Measurements from ENCODE around the gene FEN1. TPM values are rescaled to one million over a fixed set of nuclear protein-coding genes. Genes with fewer than 3 reads are reported as not detected.

The FEN1 gene
- total and polyA plus RNA-seq, 2 of the 13 experiments (the other 11 are each of a cell fraction or from before 2014, with no cell fraction given) = 12.4 to 102 TPM

DNA sequence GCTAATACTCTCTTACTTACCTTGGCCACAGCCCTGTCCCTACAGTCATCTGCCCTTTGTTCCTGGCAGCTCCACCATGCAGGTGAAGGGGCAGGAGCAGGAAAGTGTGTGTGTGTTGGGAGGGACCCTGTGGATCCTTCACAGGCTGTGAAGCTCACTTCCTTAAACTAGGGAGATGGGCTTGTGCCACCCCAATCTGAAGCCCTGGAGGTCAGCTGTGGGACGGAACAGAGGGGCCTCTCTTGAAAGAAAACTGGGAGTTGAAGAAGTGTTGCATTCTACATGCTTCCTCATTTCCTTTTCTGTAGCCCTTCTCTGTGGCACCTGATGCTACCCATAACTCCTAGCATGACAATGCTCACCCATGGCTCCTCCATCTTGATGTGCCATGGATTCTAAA lies 12.4 kb downstream of the FEN1 start:
- H3K9me3 ChIP-seq (ENCODE audit: low read length) = no peaks in the 10 kb centered on the region
- in situ Hi-C loops (cut with HindIII; ENCODE audit: extremely low pct_ligation_motif_present, low pct_unique_long_range_greater_than_20kb) (no loop called here), intact Hi-C loops (cut with micrococcal nuclease; ENCODE audit: unreplicated experiment) (no loop called here)
- no peak overlapping the region for H2AFZ ChIP-seq (ENCODE audit: low read length)
- H4K20me1 ChIP-seq (ENCODE audit: insufficient read depth, low read length) = no peaks in the 10 kb centered on the region
- TF ChIP-seq, protein P1, sequence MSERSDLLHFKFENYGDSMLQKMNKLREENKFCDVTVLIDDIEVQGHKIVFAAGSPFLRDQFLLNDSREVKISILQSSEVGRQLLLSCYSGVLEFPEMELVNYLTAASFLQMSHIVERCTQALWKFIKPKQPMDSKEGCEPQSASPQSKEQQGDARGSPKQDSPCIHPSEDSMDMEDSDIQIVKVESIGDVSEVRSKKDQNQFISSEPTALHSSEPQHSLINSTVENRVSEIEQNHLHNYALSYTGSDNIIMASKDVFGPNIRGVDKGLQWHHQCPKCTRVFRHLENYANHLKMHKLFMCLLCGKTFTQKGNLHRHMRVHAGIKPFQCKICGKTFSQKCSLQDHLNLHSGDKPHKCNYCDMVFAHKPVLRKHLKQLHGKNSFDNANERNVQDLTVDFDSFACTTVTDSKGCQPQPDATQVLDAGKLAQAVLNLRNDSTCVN (CRISPR knock-in tag; IDR thresholded peaks at IDR 0.05; ENCODE audit: borderline replicate concordance) = no peak
- TF ChIP-seq BORCS8-MEF2B (CRISPR knock-in tag; IDR thresholded peaks at IDR 0.05) = no peak
- ChIA-PET POLR2A (interaction anchor here (2.3 kb wide), 1 partner anchor 10 kb away, joined by 7 read pairs; no protein-coding TSS in a partner anchor), CTCF (ENCODE audit: low intra/inter-chr PET ratio, low total read pairs) (no interaction called here)
- H3K4me3 ChIP-seq (replicated peaks in 1 of 3; ENCODE audit: insufficient read depth in 1 of 3, low read depth in 2 of 3, low read length in 3 of 3) = no peak overlapping the region
- H3K36me3 ChIP-seq (replicated peaks in 1 of 2; ENCODE audit: control insufficient read depth in 1 of 2, insufficient read depth in 2 of 2, low read length in 2 of 2) = peaks cover 25 to 80% of the 10 kb centered on the region in 2 experiments
- H3K27ac ChIP-seq (ENCODE audit: extremely low read length, insufficient read depth, low read length) = no peak overlapping the region
- peaks cover 4% of the 10 kb centered on the region; the same call in 1 of the 2 replicates for H3K4me1 ChIP-seq (ENCODE audit: insufficient read depth, low read length)
- 90% methylated on average over 1 of the region's 1 CpG for WGBS (ENCODE audit: low lambda C conversion rate)
- H3K9ac ChIP-seq (ENCODE audit: insufficient read depth, low read depth, low read length) = no peak overlapping the region
- FAIRE-seq (no peak), ATAC-seq (no peak), DNase-seq (ENCODE audit: low spot score) (no peak)
- no peaks in the 10 kb centered on the region; a peak in 1 of 5 replicates for H3K27me3 ChIP-seq (ENCODE audit: control insufficient read depth in 1 of 2, insufficient read depth in 2 of 2, low read length in 2 of 2)
- BruUV-seq (replicated peaks) = no TSS peak
- no peak overlapping the region for H3K4me2 ChIP-seq (ENCODE audit: low read depth, low read length)
- H3K79me2 ChIP-seq (ENCODE audit: insufficient read depth, low read length) = no peaks in the 10 kb centered on the region

- no peak overlapping the region for H3K4me2 ChIP-seq (ENCODE audit: low read depth, low read length)
- in situ Hi-C loops (cut with HindIII; ENCODE audit: extremely low pct_ligation_motif_present, low pct_unique_long_range_greater_than_20kb) (no loop called here), intact Hi-C loops (cut with micrococcal nuclease; ENCODE audit: unreplicated experiment) (no loop called here)
- DNase-seq (ENCODE audit: low spot score) = no peak
- no peaks in the 10 kb centered on the region for H3K79me2 ChIP-seq (ENCODE audit: insufficient read depth, low read length)
- CTCF ChIA-PET (ENCODE audit: low intra/inter-chr PET ratio, low total read pairs) = no interaction called here
- BruUV-seq (replicated peaks) = no TSS peak
- H2AFZ ChIP-seq (ENCODE audit: low read length) = no peak overlapping the region
- ATAC-seq = no peak; the same call in 2 of the 3 replicates
- no peak for FAIRE-seq
- H3K4me1 ChIP-seq (ENCODE audit: insufficient read depth, low read length) = no peaks in the 10 kb centered on the region
- H4K20me1 ChIP-seq (ENCODE audit: insufficient read depth, low read length) = no peaks in the 10 kb centered on the region
- no peak overlapping the region for H3K9ac ChIP-seq (ENCODE audit: insufficient read depth, low read depth, low read length)
- POLR2A ChIA-PET = interaction anchor here (1.8 kb wide), 1 partner anchor 8 kb away, joined by 6 read pairs; no protein-coding TSS in a partner anchor
- H3K27me3 ChIP-seq (ENCODE audit: control insufficient read depth in 1 of 2, insufficient read depth in 2 of 2, low read length in 2 of 2) = no peaks in the 10 kb centered on the region; a peak in 1 of 5 replicates
- no peak overlapping the region for H3K27ac ChIP-seq (ENCODE audit: extremely low read length, insufficient read depth, low read length)
- 97% methylated on average over 5 of the region's 5 CpGs for WGBS (ENCODE audit: low lambda C conversion rate)
- peaks cover 33 to 92% of the 10 kb centered on the region in 2 experiments for H3K36me3 ChIP-seq (replicated peaks in 1 of 2; ENCODE audit: control insufficient read depth in 1 of 2, insufficient read depth in 2 of 2, low read length in 2 of 2)
- no peak for TF ChIP-seq MAFK (conservative IDR thresholded peaks at IDR 0.05 in 1 of 2, IDR thresholded peaks at IDR 0.05 in 1 of 2; ENCODE audit: low read length in 2 of 2)
- peak; percentile 71 for TF ChIP-seq RBM22 (optimal IDR thresholded peaks at IDR 0.05; ENCODE audit: low read length)
- H3K4me3 ChIP-seq (replicated peaks in 1 of 3; ENCODE audit: insufficient read depth in 1 of 3, low read depth in 2 of 3, low read length in 3 of 3) = no peak overlapping the region
- H3K9me3 ChIP-seq (ENCODE audit: low read length) = no peaks in the 10 kb centered on the region
Measured at GRCh38 chr11:61806785-61807184, 14.1 kb downstream of the FEN1 start.
